Stimulated activated naive CD8-positive, alpha-beta T cell treated with anti-CD3 and anti-CD28 coated beads, Interleukin-15, Interleukin-2, amounts not matched to agents 100 ng/mL and 50 ng/mL, for 24 hours (primary cell): ENCODE results near the gene CUEDC1.
A peak's percentile ranks its signal among the peaks of the same experiment; 100 is the strongest.

Source experiments
- H3K27ac Mint-ChIP-seq: one replicate; pipeline ENCODE4 v1.8.0; 2021; ENCODE audit warnings: mild to moderate bottlenecking, mixed read lengths
- H3K27me3 Mint-ChIP-seq: one replicate; pipeline ENCODE4 v1.8.0; 2021; ENCODE audit warnings: mixed read lengths
- H3K36me3 Mint-ChIP-seq: one replicate; pipeline ENCODE4 v1.8.0; 2021; ENCODE audit warnings: low read depth, mixed read lengths
- H3K4me1 Mint-ChIP-seq: one replicate; pipeline ENCODE4 v1.8.0; 2021; ENCODE audit warnings: low read depth, mixed read lengths
- H3K4me3 Mint-ChIP-seq: one replicate; pipeline ENCODE4 v1.8.0; 2021; ENCODE audit warnings: mild to moderate bottlenecking, mixed read lengths
- H3K9me3 Mint-ChIP-seq: one replicate; pipeline ENCODE4 v1.8.0; 2021; ENCODE audit warnings: mixed read lengths

The CUEDC1 gene

GRCh38 chr17:57871155-57871554, 84.1 kb downstream of the CUEDC1 start:
- peaks cover 31% of the 10 kb centered on the region for H3K4me1 Mint-ChIP-seq
- no peaks in the 10 kb centered on the region for H3K9me3 Mint-ChIP-seq
- H3K27me3 Mint-ChIP-seq, result peaks cover 27% of the 10 kb centered on the region
- H3K4me3 Mint-ChIP-seq, result no peak overlapping the region
- no peak overlapping the region for H3K27ac Mint-ChIP-seq
- H3K36me3 Mint-ChIP-seq, result no peaks in the 10 kb centered on the region

GRCh38 chr17:57870283-57870635, 85.0 kb downstream of the CUEDC1 start:
- H3K4me3 Mint-ChIP-seq, result no peak overlapping the region
- peaks cover 29% of the 10 kb centered on the region for H3K4me1 Mint-ChIP-seq
- no peaks in the 10 kb centered on the region for H3K36me3 Mint-ChIP-seq
- H3K9me3 Mint-ChIP-seq, result no peaks in the 10 kb centered on the region
- H3K27me3 Mint-ChIP-seq, result peaks cover 23% of the 10 kb centered on the region
- no peak overlapping the region for H3K27ac Mint-ChIP-seq

- H3K27me3 Mint-ChIP-seq, result peaks cover 23% of the 10 kb centered on the region
- no peaks in the 10 kb centered on the region for H3K9me3 Mint-ChIP-seq
- H3K36me3 Mint-ChIP-seq, result no peaks in the 10 kb centered on the region
- H3K27ac Mint-ChIP-seq, result no peak overlapping the region
- H3K4me1 Mint-ChIP-seq, result peaks cover 26% of the 10 kb centered on the region
- no peak overlapping the region for H3K4me3 Mint-ChIP-seq
Observed at GRCh38 chr17:57869617-57870282, 85.5 kb downstream of the CUEDC1 start.

- H3K27ac Mint-ChIP-seq, result no peak overlapping the region
- H3K4me1 Mint-ChIP-seq, result peaks cover 22% of the 10 kb centered on the region
- no peak overlapping the region for H3K4me3 Mint-ChIP-seq
- peaks cover 24% of the 10 kb centered on the region for H3K27me3 Mint-ChIP-seq
- H3K36me3 Mint-ChIP-seq, result no peaks in the 10 kb centered on the region
- H3K9me3 Mint-ChIP-seq, result no peaks in the 10 kb centered on the region
Observed at GRCh38 chr17:57868910-57869616, 86.1 kb downstream of the CUEDC1 start.

GRCh38 chr17:57868007-57868909, 87.0 kb downstream of the CUEDC1 start:
- Mint-ChIP-seq H3K36me3 (no peaks in the 10 kb centered on the region), H3K4me1 (peaks cover 21% of the 10 kb centered on the region), H3K9me3 (no peaks in the 10 kb centered on the region), H3K4me3 (no peak overlapping the region), H3K27me3 (peaks cover 18% of the 10 kb centered on the region), H3K27ac (no peak overlapping the region)

DNA sequence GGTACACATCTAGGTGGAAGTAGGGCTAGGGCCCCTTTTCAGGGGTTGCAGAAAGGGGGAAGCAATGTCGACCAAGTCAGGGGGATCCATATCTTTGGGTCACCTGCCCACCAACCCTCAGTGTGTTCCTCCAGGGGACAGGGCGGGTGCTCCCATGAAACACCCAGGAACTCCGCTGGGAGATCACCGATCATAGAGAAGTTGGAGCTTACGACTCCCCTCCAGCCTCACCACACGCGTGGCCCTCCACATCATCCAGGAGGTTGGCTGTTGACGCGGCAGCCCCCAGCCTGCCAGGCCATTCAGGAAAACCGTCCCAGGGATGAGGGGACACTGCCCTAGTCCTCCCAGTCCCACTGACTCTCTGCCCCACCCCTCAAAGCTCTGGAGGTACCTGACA, 88.1 kb downstream of the CUEDC1 start:
- H3K27me3 Mint-ChIP-seq, result peaks cover 18% of the 10 kb centered on the region
- peaks cover 16% of the 10 kb centered on the region for H3K4me1 Mint-ChIP-seq
- no peaks in the 10 kb centered on the region for H3K36me3 Mint-ChIP-seq
- no peak overlapping the region for H3K27ac Mint-ChIP-seq
- no peaks in the 10 kb centered on the region for H3K9me3 Mint-ChIP-seq
- H3K4me3 Mint-ChIP-seq, result no peak overlapping the region

- no peaks in the 10 kb centered on the region for H3K9me3 Mint-ChIP-seq
Observed at GRCh38 chr17:57866723-57867122, 88.5 kb downstream of the CUEDC1 start.

DNA sequence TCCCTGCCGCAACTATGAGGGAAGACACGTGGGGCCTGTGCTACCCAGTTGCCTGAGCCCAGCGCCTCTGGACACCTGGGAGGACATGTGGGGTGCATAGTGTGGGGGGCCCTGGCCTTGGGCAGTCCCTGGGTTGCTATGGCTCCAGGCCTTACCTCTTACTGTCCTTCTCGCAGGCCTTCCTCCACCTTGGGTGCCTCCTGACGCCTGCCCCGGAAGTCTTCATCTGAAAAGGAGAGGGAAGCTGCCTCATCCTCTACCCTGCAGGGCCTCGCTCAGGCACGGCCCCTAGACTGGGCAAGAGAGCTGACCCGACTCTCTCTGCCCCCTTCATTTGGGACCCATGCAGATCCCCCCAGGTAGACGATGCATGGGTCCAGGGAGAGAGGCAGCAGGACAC, 88.9 kb downstream of the CUEDC1 start:
- Mint-ChIP-seq H3K4me1 (peaks cover 18% of the 10 kb centered on the region), H3K27ac (no peak overlapping the region), H3K4me3 (no peak overlapping the region), H3K36me3 (no peaks in the 10 kb centered on the region), H3K9me3 (no peaks in the 10 kb centered on the region), H3K27me3 (peaks cover 19% of the 10 kb centered on the region)

More at GRCh38 chr17:57866723-57867122, 88.5 kb downstream of the CUEDC1 start:
- no peak overlapping the region for H3K27ac Mint-ChIP-seq
- H3K4me1 Mint-ChIP-seq, result peaks cover 16% of the 10 kb centered on the region
- peaks cover 19% of the 10 kb centered on the region for H3K27me3 Mint-ChIP-seq
- no peak overlapping the region for H3K4me3 Mint-ChIP-seq
- no peaks in the 10 kb centered on the region for H3K36me3 Mint-ChIP-seq

- no peaks in the 10 kb centered on the region for H3K9me3 Mint-ChIP-seq
- H3K4me3 Mint-ChIP-seq, result no peak overlapping the region
- no peak overlapping the region for H3K27ac Mint-ChIP-seq
- peaks cover 27% of the 10 kb centered on the region for H3K27me3 Mint-ChIP-seq
- H3K4me1 Mint-ChIP-seq, result peaks cover 26% of the 10 kb centered on the region
- no peaks in the 10 kb centered on the region for H3K36me3 Mint-ChIP-seq
Observed at GRCh38 chr17:57864273-57864672, 90.9 kb downstream of the CUEDC1 start.

DNA sequence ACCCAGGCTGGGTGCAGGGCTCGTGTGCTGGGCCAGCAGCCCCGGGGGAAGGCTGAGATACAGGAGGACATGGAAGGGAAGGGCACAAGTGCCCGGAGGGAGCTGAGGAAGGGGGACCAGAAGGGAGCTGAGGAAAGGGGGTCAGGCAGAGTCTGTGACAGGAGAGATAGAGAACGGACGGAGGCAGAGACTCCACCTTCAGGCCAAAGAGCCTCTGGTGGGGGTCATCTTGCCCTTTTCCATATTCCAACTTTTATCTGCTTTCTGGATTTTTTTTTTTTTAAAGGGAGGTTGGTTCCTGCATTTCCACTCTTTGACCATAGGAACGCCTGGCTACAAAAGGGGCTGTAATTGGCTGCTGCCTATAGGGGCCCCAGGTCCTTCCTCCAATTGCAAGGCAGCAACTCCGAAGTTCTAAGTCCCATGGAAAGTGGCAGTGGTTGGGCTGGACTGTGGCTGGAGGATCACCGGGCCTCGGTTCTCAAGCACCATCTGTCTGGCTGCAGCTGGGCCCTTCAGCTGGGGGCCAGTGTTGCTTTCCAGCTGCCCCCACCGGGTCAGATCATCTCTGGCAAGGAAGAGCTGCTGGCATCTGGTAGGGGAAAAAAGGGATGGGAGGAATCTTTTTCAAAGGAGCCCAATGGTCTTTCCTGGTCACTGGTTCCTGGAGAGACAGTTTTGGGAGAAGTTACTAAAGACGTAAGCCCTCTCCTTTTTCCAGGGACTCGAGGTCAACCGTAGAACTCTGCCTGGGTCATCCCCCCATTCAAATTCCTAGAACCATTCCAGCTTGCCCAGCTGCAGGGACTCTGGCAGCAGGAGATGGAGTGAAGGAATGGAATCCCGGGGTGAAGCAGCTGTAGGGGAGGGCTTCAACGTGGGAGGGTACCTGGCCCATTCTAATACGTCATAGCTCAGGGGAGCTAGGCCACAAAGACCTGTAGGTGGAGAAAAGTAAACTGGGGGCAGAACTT, 92.2 kb downstream of the CUEDC1 start:
- Mint-ChIP-seq H3K4me3 (no peak overlapping the region), H3K4me1 (peaks cover 16% of the 10 kb centered on the region), H3K27me3 (peaks cover 33% of the 10 kb centered on the region), H3K9me3 (no peaks in the 10 kb centered on the region), H3K36me3 (no peaks in the 10 kb centered on the region), H3K27ac (no peak overlapping the region)

DNA sequence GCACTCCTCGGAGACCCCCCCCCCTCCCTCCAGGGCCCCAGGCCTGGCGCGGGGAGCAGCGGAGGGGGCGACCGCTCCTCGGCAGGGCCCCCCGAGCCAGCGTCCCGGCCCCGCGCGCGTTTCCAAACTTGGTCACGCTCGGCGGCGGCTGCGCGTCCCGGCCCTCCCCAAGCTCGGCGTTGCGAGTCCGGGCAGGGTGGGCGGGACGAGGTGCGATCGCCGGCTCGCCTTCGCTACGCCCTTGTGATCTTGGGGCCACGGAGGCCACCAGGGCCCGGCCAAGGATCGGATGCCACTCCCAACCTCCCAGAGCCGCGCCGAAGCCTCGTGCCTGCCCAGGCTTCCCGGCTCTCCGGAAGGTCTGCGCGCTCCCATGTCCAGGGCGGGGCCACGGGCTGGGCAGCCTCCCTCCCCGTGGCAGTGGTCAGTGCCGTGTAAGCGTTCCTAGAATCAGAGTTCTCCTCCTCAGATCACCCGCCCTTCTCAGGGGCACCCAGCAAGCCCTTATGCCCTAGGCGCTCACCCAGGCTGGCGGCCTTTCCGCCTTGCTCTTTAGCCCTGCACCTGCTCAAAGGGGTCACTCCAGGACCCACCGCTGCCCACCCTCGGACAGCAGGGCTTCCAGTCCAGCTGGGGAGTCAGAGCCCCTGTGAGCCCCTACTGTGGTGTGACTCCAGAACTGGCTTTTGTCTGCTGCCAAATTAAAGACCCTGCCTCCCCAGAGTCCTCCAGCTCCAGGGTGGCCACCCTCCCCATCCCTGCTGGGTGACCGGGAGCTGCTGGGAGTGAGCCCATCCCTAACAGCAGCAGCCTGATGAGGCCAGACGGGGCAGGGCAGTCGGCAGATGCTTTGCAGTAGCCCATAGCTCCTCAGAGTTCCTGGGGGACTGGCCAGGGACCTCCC, 93.2 kb downstream of the CUEDC1 start:
- Mint-ChIP-seq H3K4me1 (peaks cover 10% of the 10 kb centered on the region), H3K27me3 (peaks cover 33% of the 10 kb centered on the region), H3K36me3 (no peaks in the 10 kb centered on the region), H3K4me3 (peak overlapping the region; percentile 48), H3K27ac (no peak overlapping the region), H3K9me3 (no peaks in the 10 kb centered on the region)

GRCh38 chr17:57861000-57861789, 94.0 kb downstream of the CUEDC1 start:
- Mint-ChIP-seq H3K9me3 (no peaks in the 10 kb centered on the region), H3K27ac (no peak overlapping the region), H3K4me1 (peaks cover 10% of the 10 kb centered on the region), H3K4me3 (peak overlapping the region; percentile 77), H3K27me3 (peaks cover 33% of the 10 kb centered on the region), H3K36me3 (no peaks in the 10 kb centered on the region)
